Measurements from ENCODE around the gene DIABLO. TPM values are rescaled to one million over a fixed set of nuclear protein-coding genes. Genes with fewer than 3 reads are reported as not detected.

DIABLO gene
- total and polyA plus RNA-seq, 4 donors = 37.5 to 46.8 (median 42.3) TPM

DNA sequence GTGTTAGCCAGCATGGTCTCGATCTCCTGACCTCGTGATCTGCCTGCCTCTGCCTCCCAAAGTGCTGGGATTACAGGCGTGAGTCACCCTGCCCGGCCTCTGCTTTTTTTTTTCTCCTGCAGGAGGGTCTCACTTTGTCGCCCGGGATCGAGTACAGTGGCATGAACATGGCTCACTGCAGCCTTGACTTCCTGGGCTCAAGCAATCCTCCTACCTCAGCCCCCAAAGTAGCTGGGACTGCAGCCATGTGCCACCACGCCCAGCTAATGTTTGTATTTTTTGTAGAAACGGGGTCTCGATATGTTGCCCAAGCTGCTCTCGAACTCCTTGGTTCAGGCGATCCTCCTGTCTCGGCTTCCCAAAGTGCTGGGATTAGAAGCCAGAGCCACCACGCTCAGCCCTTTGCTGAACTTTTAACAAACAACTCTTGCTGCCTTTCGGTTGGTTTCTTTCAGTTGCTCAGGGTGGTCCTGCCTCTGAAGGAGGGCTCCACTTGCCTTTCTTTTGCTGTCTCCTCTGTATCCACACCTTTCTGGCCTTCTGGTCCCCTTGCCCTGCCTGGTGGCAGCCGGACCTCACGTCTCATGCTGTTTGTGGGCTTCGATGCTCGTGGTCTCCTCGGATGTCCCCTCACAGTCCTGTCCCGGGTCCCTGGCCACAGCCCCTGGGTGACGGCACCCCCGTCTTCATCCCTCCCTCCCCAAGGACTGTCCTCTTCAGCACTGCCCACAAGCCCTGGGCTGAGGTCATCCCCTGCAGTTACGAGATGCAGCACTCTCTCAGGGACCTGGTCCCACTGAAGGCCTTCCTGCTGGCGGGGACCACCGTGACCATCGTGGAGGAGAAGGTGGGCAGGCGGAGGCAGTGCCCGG is 26.1 kb downstream of the DIABLO start:
- peaks cover 0 to 33% (median 16%) of the 10 kb centered on the region in 3 donors for H3K27me3 ChIP-seq (ENCODE audit: control insufficient read depth in 3 of 3, insufficient read depth in 3 of 3, low read length in 2 of 3)
- DNase-seq = no peak

DNA sequence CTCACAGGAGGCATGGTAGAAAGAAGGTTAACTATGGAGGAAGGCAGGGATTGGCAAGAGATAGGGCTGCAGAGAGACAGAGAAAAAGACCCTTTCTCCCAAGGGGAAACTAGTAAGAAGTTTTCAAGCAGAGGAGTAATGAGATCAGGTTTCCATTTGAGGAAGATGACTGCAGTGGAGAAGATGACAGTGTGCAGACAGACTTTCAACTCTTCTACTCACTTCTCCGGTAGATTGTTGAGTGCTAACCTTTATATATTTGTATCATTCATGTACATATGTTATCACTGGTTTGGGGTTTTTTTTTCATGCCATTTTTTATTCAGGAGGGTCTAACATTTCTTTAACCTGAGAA is 28.3 kb downstream of the DIABLO start:
- no peaks in the 10 kb centered on the region for H3K4me1 ChIP-seq (ENCODE audit: control insufficient read depth in 5 of 5, insufficient read depth in 5 of 5, low read length in 5 of 5)
- TF ChIP-seq, protein P1, sequence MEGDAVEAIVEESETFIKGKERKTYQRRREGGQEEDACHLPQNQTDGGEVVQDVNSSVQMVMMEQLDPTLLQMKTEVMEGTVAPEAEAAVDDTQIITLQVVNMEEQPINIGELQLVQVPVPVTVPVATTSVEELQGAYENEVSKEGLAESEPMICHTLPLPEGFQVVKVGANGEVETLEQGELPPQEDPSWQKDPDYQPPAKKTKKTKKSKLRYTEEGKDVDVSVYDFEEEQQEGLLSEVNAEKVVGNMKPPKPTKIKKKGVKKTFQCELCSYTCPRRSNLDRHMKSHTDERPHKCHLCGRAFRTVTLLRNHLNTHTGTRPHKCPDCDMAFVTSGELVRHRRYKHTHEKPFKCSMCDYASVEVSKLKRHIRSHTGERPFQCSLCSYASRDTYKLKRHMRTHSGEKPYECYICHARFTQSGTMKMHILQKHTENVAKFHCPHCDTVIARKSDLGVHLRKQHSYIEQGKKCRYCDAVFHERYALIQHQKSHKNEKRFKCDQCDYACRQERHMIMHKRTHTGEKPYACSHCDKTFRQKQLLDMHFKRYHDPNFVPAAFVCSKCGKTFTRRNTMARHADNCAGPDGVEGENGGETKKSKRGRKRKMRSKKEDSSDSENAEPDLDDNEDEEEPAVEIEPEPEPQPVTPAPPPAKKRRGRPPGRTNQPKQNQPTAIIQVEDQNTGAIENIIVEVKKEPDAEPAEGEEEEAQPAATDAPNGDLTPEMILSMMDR (IDR thresholded peaks at IDR 0.05; ENCODE audit: control extremely low read depth, extremely low read depth) = no peak
- 68% methylated on average over 1 of the region's 1 CpG for WGBS, 2 donors
- no peaks in the 10 kb centered on the region for H3K36me3 ChIP-seq (ENCODE audit: control insufficient read depth in 4 of 4, insufficient read depth in 4 of 4, low read length in 4 of 4)
- ATAC-seq (ENCODE audit: insufficient read depth, low FRiP score) (no peak), DNase-seq (no peak)
- H3K4me3 ChIP-seq = no peak overlapping the region
- peaks cover 0 to 23% (median 7%) of the 10 kb centered on the region in 3 donors for H3K27me3 ChIP-seq (ENCODE audit: control insufficient read depth in 3 of 3, insufficient read depth in 3 of 3, low read length in 2 of 3)
- H3K27ac ChIP-seq (ENCODE audit: low read depth in 1 of 2, low read length in 1 of 2) = no peak overlapping the region
- H3K9ac ChIP-seq (ENCODE audit: insufficient read depth in 1 of 2, low read length in 2 of 2) = no peak overlapping the region
- peaks cover 0 to 3% (median 0%) of the 10 kb centered on the region in 4 donors for H3K9me3 ChIP-seq (ENCODE audit: control insufficient read depth in 4 of 4, insufficient read depth in 3 of 4, low read length in 3 of 4)

More for the DNA sequence above, 26.1 kb downstream of the DIABLO start:
- H3K27ac ChIP-seq (ENCODE audit: low read depth in 1 of 2, low read length in 1 of 2) = no peak overlapping the region
- 89 to 93% methylated on average over 29 of the region's 29 CpGs for WGBS, 2 donors
- H3K36me3 ChIP-seq (ENCODE audit: control insufficient read depth in 4 of 4, insufficient read depth in 4 of 4, low read length in 4 of 4) = no peaks in the 10 kb centered on the region
- H3K9ac ChIP-seq (ENCODE audit: insufficient read depth in 1 of 2, low read length in 2 of 2) = no peak overlapping the region
- no peak for ATAC-seq (ENCODE audit: insufficient read depth, low FRiP score)
- TF ChIP-seq, protein P1 (IDR thresholded peaks at IDR 0.05; ENCODE audit: control extremely low read depth, extremely low read depth) = no peak
- H3K9me3 ChIP-seq (ENCODE audit: control insufficient read depth in 4 of 4, insufficient read depth in 3 of 4, low read length in 3 of 4) = peaks cover 0 to 3% (median 0%) of the 10 kb centered on the region in 4 donors
- H3K4me3 ChIP-seq = no peak overlapping the region
- peaks cover 0 to 9% (median 4%) of the 10 kb centered on the region in 5 donors for H3K4me1 ChIP-seq (ENCODE audit: control insufficient read depth in 5 of 5, insufficient read depth in 5 of 5, low read length in 5 of 5)

DNA sequence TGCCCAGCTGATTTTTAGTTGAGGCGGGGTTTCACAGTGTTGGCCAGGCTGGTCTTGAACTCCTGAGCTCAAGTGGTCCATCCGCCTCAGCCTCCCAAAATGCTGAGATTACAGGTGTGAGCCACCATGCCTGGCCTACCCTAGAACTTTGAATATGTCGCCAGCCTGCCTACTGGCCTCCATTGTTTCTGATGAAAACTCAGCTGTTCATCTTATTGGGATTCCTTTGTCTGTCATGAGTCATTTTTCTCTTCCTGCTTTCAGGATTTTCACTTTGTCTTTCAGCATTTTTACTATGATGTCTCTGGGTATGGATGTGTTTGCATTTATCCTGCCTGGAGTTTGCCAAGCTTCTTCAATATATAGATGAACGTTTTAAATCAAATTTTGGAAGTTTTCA is 30.4 kb downstream of the DIABLO start:
- no peak overlapping the region for H3K4me3 ChIP-seq
- H3K4me1 ChIP-seq (ENCODE audit: control insufficient read depth in 5 of 5, insufficient read depth in 5 of 5, low read length in 5 of 5) = no peaks in the 10 kb centered on the region
- 92% methylated on average over 4 of the region's 4 CpGs for WGBS, 2 donors
- no peak for ATAC-seq (ENCODE audit: insufficient read depth, low FRiP score)
- DNase-seq = no peak
- TF ChIP-seq, protein P1 (IDR thresholded peaks at IDR 0.05; ENCODE audit: control extremely low read depth, extremely low read depth) = no peak
- H3K9me3 ChIP-seq (ENCODE audit: control insufficient read depth in 4 of 4, insufficient read depth in 3 of 4, low read length in 3 of 4) = peaks cover 0 to 3% (median 0%) of the 10 kb centered on the region in 4 donors
- no peak overlapping the region for H3K9ac ChIP-seq (ENCODE audit: insufficient read depth in 1 of 2, low read length in 2 of 2)
- no peak overlapping the region for H3K27ac ChIP-seq (ENCODE audit: low read depth in 1 of 2, low read length in 1 of 2)
- peaks cover 0 to 12% (median 3%) of the 10 kb centered on the region in 3 donors for H3K27me3 ChIP-seq (ENCODE audit: control insufficient read depth in 3 of 3, insufficient read depth in 3 of 3, low read length in 2 of 3)
- H3K36me3 ChIP-seq (ENCODE audit: control insufficient read depth in 4 of 4, insufficient read depth in 4 of 4, low read length in 4 of 4) = no peaks in the 10 kb centered on the region
